GM19240 (cell line): ENCODE results near the gene EHMT1.

Experiments used
- DNase-seq: peaks from one replicate; pipeline ENCODE4 v3.0.0; 2011; ENCODE audit warnings: low spot score; ENCODE audit not compliant: insufficient read length

The EHMT1 gene

DNA sequence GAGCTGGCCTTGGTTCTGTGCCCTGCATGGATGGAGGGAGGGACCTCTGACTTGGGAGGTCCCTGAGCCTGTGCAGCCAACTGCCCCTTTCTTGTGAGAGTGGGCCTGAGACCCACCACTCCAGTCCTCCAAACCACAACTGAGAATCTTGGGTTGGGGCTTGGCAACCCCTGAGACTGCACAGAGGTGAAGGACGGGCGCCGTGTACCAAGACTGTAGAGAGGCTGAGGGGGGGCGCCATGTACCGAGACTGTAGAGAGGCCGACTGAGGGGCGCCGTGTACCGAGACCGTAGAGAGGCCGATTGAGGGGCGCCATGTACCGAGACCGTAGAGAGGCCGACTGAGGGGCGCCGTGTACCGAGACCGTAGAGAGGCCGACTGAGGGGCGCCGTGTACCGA is 199.5 kb downstream of the EHMT1 start:
- DNase-seq = no peak

DNA sequence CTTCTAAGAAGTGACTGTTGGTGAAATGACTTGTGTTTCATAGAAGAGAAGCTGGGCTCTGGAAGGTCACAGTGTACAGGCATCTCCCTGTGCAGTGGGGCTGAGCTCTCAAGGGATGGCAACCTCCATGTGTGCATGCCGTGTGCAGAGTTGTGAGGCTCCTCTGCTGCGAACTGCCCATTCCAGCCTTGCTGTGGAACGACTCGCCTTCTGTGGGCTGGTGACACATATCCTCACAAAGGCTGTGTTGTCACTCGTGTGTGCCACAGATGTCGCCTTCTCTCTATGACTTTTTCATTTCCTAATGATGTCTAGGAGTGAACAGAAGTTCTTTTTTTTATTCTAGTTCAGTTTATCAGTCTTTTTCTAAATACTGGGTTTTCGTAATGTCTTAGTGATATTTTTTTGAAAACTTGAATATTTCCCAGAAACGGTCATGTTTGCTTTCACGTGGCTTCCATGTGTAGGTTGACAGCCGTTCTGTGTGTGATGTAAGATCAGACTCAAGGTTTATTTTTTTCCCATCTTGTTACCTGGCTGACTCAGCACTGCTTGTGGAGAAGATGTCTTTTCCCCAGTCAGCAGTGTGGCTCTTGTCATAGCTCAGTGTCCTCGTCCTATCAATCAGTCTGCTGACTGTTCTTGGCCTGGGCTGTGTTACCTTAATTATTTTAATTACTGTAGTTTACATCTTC is 201.5 kb downstream of the EHMT1 start:
- DNase-seq = no peak

DNA sequence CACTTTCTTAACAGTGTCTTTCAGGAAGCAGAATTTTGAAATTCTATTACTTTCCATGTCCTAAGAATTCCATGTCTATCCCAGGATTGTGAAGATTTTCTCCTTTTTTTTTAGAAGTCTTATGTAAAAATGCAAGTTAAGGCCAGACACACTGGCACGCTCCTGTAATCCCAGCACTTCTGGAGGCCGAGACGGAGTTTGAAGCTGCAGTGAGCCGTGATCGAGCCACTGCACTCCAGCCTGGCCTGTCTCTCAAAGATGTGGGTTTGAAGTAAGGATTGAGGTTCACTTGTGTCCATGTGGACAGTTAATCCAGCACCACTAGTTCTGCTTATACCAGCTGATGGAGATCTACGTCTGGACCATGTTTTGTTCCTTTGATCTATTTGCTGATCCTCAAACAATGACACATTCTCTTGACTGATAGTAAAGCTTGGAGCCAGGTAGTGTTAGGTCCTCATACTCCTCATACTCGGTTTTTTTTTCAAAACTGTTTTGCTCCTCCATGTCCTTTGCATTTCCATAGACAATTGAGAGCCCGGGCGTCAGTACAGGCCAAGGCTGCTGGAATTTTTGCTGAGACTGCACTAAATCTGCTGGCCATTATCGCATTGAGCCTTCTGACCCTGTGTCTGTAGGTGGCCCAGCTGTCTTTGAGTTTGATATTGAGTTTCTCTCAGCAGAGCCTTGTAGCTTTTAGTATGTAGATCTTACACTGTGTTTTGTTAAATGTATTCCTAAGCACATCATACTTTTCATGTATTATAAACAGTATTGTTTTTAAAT is 205.4 kb downstream of the EHMT1 start:
- no peak for DNase-seq

DNA sequence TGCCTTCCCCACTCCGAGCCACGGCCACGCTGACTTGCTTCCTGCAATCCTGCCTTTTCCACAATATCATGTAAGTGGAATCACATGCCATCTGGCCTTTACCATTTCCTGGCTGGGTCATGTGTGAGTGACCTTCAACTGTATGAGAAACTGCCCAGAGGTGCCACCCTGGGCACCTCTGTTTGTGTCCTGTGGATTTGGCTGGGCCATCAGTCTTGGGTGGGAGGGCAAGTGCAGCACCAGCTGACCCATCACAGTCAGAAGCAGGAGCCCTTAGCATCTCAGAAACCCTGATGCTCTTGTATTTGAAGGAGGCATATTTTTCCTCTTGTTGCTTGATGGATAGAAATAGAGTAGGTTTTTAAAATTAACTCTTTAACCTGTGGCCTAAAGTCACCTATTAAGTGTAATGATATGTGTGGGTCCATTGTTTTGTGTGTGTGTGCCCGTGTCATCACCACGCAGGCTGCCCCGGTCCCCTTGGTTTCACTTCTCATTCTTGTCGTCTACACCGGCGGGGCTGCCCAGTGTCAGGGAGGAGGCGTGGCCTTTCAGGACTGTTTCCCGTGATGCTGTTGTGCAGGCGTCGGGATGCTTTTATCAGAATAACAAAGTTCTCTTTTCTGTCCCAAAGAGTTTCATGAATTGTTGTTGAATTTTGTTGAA is 206.7 kb downstream of the EHMT1 start:
- peak; percentile 61 for DNase-seq

DNA sequence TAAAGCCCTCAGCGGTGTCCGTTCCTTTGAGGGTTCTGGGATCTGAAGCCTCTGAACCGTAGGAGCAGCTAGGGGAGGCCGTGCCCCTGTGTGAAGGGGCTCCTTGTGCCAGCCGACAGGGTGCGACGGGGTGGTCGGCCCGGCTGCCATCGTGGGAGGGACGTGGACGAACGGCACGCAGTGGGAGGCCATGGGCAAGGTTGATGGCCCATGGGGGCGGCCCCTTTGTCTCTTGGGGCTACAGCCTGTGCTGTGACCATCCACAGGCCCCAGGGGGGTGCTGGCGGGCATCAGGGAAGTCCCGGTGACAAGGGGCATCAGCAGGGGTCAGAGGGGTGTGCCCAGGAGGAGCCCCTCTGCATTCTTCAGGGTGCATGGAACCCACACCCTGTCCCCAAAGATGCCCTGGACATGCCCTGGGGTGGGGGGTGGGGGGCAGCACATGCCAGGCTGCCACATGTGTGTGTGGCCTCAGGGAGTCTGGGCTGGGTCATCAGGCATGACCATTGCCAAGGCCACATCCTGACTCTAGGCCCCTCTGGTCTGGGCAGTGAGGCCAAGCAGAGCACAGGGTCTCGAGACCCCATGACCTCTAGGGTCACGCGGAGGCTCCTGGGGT is 209.2 kb downstream of the EHMT1 start:
- DNase-seq = no peak

DNA sequence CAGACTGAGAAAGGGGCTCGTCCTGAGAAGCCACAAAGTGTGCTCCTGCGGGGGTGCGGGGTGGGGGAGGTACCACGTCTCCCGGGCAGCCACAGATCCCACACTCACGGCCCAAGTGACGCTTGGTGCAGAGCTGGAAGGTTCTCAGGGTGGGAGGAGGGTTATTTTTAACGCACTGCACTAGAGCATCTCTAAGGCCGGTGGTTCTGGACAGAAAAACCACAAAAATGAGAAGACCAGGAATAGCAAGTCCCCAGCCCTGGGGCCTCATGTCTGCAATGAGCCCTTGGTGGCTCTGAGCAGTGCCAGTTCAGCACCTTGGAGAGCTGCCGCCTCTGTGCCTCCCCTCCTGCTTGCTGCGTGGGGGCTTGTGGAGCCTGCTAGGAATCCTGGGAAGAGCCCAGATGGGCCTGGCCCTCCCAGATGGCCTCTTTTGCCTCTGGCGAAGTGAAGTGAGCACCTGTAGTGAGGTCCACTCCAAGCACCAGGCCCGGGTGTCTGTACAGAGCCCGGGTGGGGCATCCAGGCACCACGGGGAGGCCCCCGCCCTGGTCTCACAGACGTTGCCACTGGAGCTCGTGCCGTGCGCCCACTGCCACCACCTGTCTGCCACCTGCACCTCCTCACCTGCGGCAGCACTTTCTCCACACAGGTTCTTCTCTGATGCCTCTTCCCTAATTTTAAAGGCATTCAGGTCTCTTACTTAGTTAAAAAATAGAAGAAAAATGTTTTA is 209.9 kb downstream of the EHMT1 start:
- DNase-seq = no peak

DNA sequence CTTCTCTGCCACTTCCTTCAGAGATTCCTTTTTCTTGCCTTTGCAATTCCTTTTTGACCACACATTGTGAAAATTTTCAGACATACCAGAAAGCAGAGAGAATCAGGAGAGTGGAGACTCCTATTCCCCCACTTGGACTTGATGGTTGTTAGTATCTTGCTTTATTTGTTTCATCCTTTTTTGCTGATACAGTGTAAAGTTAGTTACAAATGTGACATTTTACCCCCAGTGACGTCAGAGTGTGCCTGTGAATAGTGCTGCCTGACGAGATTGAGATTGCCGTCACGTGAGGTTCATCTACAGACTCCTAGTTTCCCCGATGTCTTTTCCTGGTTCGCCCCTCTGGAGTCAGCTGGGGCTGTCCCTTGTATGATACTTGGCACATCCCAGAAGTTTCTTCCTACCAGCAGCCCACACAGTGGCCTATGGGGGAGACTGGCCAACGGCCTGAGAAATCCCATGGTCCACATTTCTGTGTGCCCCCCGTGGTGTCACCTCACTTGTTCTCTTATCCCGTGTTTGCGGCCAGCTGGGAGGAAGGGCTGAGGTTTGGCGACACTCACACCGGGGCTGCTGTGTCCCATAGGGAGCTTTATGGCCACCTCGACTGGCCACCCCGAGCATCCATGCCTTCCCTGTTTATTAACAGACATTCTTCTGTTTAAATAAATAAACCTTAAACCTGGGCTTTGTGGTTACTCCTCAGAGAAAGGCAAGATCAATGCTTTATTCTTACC is 210.6 kb downstream of the EHMT1 start:
- no peak for DNase-seq

DNA sequence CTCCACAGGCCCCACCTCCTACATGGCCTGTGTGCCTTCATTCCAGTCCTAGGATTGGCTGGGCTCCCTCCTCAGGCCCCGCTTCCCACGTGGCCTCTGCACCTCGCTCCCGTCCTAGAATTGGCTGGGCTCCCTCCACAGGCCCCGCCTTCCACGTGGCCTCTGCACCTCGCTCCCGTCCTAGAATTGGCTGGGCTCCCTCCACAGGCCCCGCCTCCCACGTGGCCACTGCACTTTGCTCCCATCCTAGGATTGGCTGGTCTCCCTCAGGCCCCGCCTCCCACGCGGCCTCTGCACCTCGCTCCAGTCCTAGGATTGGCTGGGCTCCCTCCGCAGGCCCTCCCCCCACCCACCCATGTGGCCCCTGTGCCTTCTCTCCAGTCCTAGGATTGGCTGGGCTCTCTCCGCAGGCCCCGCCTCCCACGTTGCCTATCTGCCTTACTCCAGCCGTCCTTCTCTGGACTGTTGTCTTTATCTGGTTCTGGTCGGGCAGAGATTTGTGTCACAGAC is 213.4 kb downstream of the EHMT1 start:
- no peak for DNase-seq

DNA sequence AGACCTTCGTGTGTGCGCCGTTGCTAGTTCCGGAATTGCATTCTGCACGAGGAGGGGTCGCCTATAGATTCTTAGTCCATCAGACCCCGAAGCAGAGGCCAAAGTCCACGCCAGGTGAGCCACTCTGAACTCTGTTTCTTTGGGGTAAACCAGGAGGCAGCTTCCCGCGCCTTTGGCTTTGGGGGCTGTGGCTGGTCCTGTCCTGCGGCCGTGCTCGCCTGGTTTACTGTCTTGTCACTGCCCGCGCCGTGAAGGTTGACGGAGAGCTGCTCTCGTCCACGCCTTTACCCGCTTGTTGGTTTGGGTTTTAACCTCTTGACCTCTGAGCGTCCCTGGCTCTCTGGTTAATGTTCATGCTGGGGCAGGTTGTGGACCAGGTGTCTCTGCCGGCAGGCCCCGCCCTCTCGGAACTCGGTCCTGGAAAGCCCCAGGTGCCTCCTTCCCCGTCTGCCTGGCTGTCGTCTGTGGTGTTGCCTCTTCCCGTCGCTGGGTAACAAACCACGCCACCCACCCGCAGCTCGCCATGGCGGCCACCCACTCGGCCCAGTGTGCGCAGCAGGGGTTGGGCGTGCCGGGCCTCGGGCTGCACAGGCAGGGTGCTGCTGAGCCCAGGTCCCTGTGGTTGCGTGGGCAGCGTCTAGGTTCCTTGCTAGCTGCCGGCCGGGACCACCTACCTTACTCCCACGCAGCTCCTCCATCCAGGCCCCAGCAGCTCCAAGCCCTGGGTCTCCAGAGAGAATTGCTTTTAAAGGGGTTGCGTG is 214.2 kb downstream of the EHMT1 start:
- no peak for DNase-seq

DNA sequence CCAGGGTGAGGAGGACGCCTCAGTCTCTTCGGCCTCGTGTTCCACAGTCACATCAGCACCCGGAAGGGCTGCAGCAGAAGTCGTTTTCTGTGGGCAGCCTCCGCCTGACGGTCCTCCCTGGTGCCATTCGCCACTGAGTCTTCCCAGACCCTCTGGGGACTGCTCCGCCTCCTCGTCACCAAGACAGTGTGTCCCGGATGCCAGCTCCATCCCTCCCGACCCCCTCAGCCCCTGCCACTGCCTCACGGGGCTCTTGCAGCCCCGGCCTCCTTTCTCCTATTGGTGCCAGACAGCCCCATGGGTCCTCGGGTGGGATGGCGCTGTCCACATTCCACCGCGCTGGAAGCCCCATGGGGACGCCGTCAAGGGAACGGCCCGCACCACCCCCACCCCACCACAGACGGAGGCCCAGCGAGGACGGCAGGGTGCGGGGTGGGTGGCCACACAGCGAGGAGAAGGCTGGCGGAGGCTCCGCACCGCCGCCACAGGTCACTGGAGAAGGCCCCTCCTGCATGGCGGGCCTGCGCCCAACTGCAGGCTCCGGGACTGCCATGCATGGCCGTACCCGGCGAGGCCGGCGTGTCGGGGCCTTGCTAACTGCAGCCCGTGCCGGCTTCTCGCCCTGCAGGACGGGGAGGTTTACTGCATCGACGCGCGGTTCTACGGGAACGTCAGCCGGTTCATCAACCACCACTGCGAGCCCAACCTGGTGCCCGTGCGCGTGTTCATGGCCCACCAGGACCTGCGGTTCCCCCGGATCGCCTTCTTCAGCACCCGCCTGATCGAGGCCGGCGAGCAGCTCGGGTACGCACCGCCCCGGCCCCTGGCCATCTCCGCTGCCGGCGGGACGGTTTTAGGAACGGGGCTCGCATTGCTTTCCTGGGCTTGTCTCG is 215.2 kb downstream of the EHMT1 start:
- no peak for DNase-seq

DNA sequence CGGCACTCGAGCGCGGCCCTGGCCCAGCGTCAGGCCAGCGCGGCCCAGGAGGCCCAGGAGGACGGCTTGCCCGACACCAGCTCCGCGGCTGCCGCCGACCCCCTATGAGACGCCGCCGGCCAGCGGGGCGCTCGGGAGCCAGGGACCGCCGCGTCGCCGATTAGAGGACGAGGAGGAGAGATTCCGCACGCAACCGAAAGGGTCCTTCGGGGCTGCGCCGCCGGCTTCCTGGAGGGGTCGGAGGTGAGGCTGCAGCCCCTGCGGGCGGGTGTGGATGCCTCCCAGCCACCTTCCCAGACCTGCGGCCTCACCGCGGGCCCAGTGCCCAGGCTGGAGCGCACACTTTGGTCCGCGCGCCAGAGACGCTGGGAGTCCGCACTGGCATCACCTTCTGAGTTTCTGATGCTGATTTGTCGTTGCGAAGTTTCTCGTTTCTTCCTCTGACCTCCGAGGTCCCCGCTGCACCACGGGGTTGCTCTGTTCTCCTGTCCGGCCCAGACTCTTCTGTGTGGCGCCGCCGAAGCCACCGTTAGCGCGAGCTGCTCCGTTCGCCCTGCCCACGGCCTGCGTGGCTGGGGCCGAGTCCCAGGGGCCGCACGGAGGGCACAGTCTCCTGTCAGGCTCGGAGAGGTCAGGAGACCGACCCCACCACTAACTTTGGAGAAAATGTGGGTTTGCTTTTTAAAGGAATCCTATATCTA is 216.2 kb downstream of the EHMT1 start:
- no peak for DNase-seq

DNA sequence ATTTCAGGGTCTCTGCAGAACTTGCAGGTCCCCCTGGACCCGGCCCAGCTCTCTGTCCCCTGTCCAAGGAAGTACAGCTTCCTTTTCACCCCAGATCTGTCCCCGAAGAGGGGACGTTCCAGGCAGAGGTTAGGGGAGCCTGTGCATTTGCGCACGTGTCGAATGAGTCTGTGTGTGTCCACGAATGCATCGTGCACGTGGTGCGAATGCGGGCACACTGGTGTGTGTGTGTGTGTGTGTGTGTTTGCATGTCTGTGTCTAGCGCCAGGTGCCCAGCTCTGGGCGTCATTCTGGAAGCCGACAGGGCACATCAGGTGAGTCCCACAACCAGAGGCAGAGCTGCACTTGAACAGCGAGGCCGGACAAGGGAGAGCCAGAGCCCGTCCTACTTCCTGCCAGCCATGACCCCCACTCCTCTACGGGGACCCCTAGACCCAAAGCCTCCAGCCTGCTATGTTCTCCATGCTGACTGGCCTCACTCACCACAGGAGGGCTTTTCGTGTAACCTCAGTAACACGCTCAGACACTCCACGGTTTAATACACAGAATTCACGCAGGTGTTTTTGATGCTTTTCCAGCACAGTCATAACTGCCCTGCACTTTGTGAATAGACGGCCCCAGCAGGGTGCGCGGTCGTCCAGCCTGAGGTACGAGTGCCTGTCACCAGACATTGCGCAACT is 217.5 kb downstream of the EHMT1 start:
- DNase-seq = no peak

DNA sequence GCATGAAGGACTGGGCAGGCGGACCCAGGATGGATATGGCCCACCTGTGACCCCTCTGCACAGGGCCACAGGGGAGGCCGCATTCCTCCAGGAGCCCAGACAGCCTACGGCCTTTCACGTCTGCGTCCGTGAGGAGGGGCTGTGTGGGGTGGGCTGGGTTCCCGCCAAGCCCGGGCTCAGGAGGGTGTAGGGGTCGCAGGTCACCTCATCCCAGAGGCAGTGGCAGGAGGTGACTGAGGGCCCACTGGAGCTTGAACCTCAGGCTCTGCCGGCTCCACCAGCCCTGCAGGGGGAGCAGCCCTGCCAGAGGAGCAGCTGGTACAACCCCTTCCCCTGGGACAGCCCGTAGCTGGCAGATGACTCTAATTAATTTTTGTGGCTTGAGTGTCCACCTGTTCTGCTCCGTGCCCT is 218.0 kb downstream of the EHMT1 start:
- DNase-seq = no peak

DNA sequence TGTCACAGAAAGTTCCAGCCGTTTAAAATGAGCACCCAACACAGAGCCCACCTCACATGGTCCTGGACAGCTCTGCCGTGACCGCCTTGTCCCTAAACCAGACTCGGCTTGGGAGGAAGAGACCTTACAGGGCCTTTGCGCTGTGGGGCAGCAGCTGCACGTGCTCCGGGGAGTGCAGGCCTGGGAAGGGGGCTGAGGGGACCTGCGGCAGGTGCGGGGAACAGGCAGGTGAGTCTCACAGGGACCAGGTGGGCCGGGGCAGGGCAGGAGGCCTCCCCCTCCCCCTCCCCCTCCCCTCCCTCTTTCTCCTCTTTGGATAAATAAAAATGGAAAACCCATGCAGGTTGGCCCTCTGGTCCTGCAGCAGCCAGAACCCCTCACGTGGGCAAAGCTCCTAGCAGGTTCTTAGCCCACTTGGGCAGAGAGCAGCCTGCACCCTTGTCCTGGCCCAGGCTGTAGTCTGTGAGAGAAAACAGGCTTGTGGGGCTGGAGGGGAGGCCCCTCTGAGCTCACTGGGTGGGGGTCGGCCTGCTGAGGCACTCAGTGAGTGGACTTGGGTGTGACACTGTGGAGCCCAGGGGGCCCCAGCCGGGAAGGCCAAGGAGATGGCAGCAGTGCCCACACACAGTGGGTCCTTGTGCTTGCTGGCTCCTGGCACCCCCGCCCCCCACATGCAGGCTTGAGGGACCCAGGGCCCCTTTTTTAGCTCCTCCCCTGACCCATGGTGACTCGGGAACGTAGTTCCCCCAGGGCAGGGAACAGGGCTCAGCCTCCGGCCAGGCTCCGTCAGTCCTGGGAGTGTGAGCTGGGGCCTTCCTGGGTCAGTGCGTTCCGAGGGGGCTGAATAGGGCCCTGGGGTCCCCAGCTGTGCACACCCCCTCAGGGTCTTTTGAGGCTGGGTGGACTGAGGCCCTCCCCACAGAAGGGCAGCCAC is 218.8 kb downstream of the EHMT1 start:
- DNase-seq = no peak

DNA sequence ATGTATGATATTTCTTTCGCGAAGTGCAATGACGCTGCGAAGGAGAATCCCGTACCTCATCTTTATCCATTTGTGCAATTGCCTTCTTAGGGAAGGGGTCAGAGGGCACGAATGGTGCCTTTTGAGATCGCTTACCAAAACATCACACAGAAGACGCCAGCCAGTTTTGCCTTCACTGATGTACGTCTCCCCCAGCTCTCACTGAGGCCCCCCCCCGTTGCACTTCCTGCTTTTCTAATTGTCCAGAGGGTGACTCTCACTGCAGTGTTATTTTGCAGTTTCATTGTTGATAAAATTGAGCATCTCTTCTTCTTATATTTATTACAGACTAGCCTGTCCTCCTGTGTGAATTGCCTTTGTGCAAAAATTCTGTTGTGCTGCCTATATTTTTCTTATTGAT is 219.8 kb downstream of the EHMT1 start:
- no peak for DNase-seq

DNA sequence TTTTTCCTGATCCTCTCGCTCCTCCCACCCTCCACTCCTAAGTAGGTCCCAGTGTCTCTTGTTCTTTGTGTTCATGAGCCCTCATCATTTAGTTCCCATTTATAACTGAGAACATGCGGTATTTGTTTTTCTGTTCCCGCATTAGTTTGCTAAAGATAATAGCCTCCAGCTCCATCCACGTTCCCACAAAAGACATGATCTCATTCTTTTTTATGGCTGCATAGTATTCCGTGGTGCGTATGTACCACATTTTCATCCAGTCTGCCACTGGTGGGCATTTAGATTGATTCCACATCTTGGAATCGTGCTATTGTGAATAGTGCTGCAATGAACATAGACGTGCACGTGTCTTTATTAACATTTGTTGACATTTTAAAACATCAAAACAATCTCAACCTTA is 224.6 kb downstream of the EHMT1 start:
- DNase-seq = no peak
